NT2/D1 (cell line): ENCODE results near the gene GRB10.
A peak's percentile ranks its signal among the peaks of the same experiment; 100 is the strongest.

ENCODE experiments used
- DNase-seq: peaks from one replicate; pipeline ENCODE4 v3.0.0-alpha.2; 2011; ENCODE audit warnings: low read depth, low spot score
- H3K27me3 ChIP-seq: 2 replicates; pipeline ENCODE4 v1.6.0; 2011; ENCODE audit warnings: mild to moderate bottlenecking; ENCODE audit not compliant: insufficient read length, insufficient read depth
- H3K36me3 ChIP-seq: 2 replicates; pipeline ENCODE4 v1.6.1; 2011; ENCODE audit warnings: mild to moderate bottlenecking, low read length, mixed read lengths; ENCODE audit not compliant: insufficient read depth, insufficient read length
- H3K4me1 ChIP-seq: 2 replicates; pipeline ENCODE4 v1.5.1; 2011; ENCODE audit not compliant: insufficient read depth, insufficient read length
- H3K4me3 ChIP-seq: 2 replicates; pipeline ENCODE4 v1.5.1; 2011; ENCODE audit warnings: low read depth; ENCODE audit not compliant: insufficient read length
- H3K9ac ChIP-seq: 2 replicates; pipeline ENCODE4 v1.6.0; 2011; ENCODE audit warnings: low read depth; ENCODE audit not compliant: insufficient read length
- H3K9me3 ChIP-seq: 2 replicates; pipeline ENCODE4 v1.5.1; 2011; ENCODE audit warnings: mild to moderate bottlenecking, low read length; ENCODE audit not compliant: insufficient read depth
- SUZ12 ChIP-seq: IDR thresholded peaks from 2 replicates; pipeline ENCODE4 v1.6.1; 2011; ENCODE audit not compliant: insufficient read length, insufficient read depth; ENCODE audit errors: extremely low read depth
- YY1 ChIP-seq: IDR thresholded peaks from 2 replicates; pipeline ENCODE4 v1.6.1; 2011; ENCODE audit not compliant: insufficient read length, insufficient read depth
- ZNF274 ChIP-seq: IDR thresholded peaks from 2 replicates; pipeline ENCODE4 v1.6.1; 2011; ENCODE audit warnings: mild to moderate bottlenecking, low read depth, low read length

The GRB10 gene

DNA sequence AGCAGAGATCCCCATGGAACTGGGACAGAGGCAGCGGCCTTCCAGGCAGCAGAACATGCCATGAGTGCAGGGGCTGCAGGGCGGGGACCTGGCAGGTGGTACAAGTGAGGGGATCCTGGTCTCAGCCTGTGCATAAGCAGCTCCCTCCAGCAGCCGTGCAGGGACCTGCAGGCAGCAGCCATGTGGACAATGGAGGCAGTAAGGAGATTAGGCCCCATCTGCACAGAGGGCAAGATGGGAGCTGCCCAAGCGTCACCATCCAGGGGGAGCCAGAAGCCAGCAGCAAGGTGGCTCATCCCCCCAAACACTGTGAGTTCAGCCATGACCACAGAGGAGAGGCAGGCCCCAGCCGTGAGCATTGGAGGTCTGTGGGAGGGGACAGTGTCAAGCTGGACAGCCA is 220.6 kb downstream of the GRB10 start:
- peaks cover 19% of the 10 kb centered on the region for H3K4me1 ChIP-seq
- peak overlapping the region; percentile 16 for H3K9ac ChIP-seq
- no peak overlapping the region for H3K4me3 ChIP-seq
- H3K9me3 ChIP-seq = no peaks in the 10 kb centered on the region
- H3K36me3 ChIP-seq = no peaks in the 10 kb centered on the region
- no peaks in the 10 kb centered on the region for H3K27me3 ChIP-seq
- no peak for DNase-seq
- TF ChIP-seq SUZ12 = no peak
- TF ChIP-seq ZNF274 = no peak
- no peak for TF ChIP-seq YY1

DNA sequence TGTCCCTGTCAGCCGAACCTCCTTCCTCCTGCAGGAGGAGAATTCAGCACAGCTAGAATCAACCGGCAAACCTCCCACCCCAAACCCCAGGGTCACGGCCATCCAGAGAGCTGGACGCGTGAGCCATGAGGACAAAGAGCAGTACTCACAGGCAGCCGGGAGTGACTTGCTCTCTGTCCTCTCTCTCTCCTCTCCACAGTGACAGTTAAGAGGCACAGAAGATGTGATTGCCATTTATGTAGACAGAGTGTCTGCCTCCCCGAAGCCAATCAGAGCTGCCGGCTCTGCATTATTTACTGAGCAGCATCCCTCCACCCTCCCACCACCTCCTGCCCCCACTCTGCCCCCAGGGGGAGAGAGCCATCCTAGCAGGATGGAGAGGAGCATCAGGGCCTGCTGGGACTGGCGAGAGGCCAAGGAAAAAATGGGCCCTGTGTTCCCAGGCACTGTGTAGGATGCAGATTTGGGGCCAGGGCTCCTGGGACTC is 221.8 kb downstream of the GRB10 start:
- H3K4me1 ChIP-seq = peaks cover 19% of the 10 kb centered on the region
- H3K9ac ChIP-seq = peak overlapping the region; percentile 27
- TF ChIP-seq ZNF274 (no peak), YY1 (no peak), SUZ12 (no peak)
- H3K4me3 ChIP-seq = no peak overlapping the region
- H3K36me3 ChIP-seq = no peaks in the 10 kb centered on the region
- no peaks in the 10 kb centered on the region for H3K27me3 ChIP-seq
- no peaks in the 10 kb centered on the region for H3K9me3 ChIP-seq
- no peak for DNase-seq

DNA sequence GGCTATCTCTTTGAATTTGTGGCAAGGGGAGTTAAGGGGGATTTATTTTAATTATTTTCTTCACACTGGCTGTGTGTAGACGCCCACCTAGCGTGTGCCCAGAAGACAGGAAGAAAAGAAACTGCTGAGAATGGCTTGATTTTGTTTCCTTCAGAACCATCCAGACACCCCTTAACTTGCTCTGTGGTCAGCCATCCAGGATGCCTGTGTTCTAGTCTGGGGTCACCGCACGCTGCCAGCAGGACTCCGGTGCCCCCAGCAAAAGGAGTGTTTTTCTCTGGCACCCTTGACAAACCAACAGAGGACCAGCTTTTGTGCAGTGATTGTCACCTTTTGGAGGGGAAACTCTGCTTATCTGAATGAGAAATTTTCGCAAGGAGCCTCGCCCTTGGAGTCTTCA is 222.8 kb downstream of the GRB10 start:
- Histone ChIP-seq H3K4me3 (no peak overlapping the region), H3K9ac (no peak overlapping the region), H3K4me1 (peaks cover 19% of the 10 kb centered on the region), H3K9me3 (no peaks in the 10 kb centered on the region), H3K27me3 (no peaks in the 10 kb centered on the region), H3K36me3 (no peaks in the 10 kb centered on the region)
- DNase-seq = no peak
- TF ChIP-seq YY1 (no peak), SUZ12 (no peak), ZNF274 (no peak)

DNA sequence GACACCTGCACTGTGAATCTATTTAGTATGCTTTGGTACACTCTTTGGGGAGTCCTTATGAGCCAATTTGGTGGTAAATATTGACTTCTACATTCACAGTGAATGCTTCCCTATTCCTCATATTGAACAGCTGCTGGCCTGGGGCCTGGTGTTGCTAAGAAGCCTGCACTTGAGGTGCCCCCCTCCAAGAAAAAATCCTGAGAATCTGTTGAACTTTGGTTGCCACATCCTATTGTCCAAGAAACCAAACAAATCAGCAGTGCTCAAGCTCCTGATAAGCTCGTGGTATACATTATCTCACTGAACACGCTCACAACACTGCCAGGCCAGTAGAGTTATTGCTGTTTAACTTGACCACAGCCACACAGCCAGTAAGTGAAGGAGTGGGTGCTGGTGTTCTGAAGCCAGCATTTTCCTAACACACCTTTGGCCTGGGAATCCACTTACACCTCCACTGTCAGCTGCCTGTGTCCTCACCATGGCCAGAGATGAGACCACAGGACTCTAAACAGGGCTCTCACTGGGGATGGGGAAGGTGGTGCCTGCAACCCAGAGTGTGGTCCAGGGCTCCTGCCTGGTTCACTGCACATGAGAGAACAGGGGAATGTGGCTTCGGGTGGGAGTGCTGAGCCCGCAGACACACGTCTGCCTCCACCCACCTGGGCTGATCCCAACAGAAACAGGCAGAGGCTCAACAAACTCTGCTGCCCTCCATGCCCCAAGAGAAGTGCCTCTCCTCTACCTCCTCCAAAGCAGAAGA is 224.2 kb downstream of the GRB10 start:
- no peak overlapping the region for H3K9ac ChIP-seq
- H3K4me3 ChIP-seq = no peak overlapping the region
- no peaks in the 10 kb centered on the region for H3K36me3 ChIP-seq
- DNase-seq = no peak
- peaks cover 21% of the 10 kb centered on the region for H3K4me1 ChIP-seq
- no peak for TF ChIP-seq YY1
- H3K27me3 ChIP-seq = no peaks in the 10 kb centered on the region
- H3K9me3 ChIP-seq = no peaks in the 10 kb centered on the region

DNA sequence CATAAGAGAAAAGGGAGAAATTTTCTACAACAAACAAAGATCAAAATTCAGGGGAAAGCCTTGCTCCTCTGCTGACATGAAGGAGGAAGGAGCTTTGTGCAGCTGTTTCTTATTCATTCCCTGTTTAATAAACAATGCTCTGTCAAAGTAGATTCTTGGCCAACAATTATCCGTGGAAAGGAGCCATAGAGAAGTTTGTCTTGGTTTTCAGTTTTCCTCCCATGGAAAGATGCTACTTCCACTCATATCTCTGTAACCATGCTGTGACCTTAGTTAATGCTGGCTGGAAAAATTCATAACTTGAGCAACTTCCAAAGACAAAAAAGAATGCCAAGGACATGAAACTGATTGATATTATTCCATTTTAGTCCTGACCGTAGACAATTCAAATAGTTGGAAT is 225.6 kb downstream of the GRB10 start:
- no peak overlapping the region for H3K9ac ChIP-seq
- H3K4me3 ChIP-seq = no peak overlapping the region
- H3K27me3 ChIP-seq = no peaks in the 10 kb centered on the region
- peaks cover 17% of the 10 kb centered on the region for H3K4me1 ChIP-seq
- no peaks in the 10 kb centered on the region for H3K36me3 ChIP-seq
- TF ChIP-seq ZNF274 (no peak), YY1 (no peak), SUZ12 (no peak)
- DNase-seq = no peak
- no peaks in the 10 kb centered on the region for H3K9me3 ChIP-seq

DNA sequence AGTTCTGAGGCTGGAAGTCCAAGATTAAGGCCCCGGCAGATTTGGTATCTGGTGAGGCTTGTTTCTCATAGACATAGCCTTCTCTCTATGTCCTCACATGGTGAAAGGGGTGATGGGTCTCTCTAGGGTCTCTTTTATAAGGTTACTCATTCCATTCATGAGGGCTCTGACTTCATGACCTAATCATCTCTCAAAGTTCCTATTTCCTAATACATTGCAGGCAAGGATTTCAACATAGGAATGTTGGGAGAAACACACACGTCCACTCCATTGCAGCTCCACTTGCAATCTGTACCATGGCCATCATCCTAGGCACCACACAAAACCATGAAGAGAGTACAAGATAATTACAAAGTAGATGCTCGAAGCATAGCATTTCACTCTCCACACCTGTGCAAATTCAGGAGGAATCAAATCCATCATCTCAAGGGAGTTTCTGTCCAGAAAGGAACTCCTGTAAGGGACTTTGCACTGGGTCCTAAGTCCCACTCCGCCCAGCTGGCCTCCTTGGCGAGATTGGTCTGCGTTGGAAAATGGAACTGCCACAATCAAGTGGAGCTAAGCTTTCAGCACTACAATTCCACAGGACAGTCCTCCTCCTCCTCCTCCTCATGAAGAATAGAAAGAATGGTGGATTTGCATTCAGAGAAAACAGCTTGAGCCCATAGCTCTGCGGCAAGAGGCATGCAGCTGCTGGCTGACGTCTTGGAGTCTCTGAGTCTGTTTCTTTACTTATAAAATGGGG is 226.3 kb downstream of the GRB10 start:
- no peaks in the 10 kb centered on the region for H3K36me3 ChIP-seq
- H3K9me3 ChIP-seq = no peaks in the 10 kb centered on the region
- peaks cover 12% of the 10 kb centered on the region for H3K4me1 ChIP-seq
- no peaks in the 10 kb centered on the region for H3K27me3 ChIP-seq
- H3K4me3 ChIP-seq = no peak overlapping the region
- TF ChIP-seq SUZ12 (no peak), YY1 (no peak), ZNF274 (no peak)
- no peak overlapping the region for H3K9ac ChIP-seq
- DNase-seq = no peak

DNA sequence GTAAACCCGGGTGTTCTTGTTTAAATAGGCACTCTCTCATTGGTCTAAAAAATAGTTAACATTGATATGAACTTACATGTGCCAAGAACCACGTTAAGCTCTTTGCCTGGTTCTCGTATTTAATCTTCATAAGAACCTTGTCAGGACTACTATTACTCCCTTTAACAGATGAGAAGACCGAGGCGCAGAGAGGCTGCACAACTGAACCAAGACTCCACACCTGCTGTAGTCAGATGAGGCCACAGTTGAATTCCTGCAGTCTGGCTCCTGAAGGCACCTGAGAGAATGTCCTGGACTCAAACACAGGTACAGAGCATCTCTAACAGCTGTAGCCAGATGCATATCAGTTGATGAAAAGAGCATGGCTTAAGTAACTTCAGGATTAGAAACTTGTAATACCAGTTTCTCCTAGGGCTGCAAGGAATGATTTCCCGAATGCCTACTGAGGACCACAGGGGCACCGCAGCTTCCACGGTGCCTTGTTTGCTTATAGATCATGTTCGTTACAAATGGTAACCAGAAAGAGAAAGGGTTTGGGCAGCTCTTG is 227.0 kb downstream of the GRB10 start:
- no peak for DNase-seq
- Histone ChIP-seq H3K9ac (no peak overlapping the region), H3K4me3 (no peak overlapping the region), H3K27me3 (no peaks in the 10 kb centered on the region), H3K9me3 (no peaks in the 10 kb centered on the region), H3K4me1 (peaks cover 8% of the 10 kb centered on the region), H3K36me3 (no peaks in the 10 kb centered on the region)
- no peak for TF ChIP-seq SUZ12
- TF ChIP-seq ZNF274 = no peak
- no peak for TF ChIP-seq YY1
